ENCODE data around the gene S100A4.

Gene S100A4

DNA sequence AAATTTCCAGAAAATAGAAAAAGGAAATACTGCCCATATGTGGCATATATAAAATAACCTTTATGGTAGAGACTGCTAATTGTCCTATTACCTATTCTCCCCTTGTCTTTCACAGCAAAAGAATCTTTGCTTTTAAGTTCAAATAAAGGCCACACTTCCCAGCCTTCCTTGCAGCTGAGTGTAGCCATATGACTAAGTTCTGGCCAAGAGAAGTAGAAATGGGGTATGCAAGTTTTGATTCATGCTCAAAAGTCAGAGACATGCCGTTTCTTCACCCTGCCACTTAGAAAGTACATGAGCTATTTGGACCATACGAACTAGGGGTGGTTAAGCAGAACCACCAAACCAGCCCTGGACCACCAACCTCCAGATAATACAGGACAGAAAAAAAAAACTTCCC lies 38.4 kb upstream of the S100A4 start:
- TF ChIP-seq SIN3A (IDR thresholded peaks at IDR 0.05; ENCODE audit: borderline replicate concordance, insufficient read depth, low read length) = no peak
- no peak for TF ChIP-seq FOXP2 (optimal IDR thresholded peaks at IDR 0.05; ENCODE audit: borderline replicate concordance, extremely low read depth, extremely low read length, insufficient read depth)
- TF ChIP-seq, protein P1, sequence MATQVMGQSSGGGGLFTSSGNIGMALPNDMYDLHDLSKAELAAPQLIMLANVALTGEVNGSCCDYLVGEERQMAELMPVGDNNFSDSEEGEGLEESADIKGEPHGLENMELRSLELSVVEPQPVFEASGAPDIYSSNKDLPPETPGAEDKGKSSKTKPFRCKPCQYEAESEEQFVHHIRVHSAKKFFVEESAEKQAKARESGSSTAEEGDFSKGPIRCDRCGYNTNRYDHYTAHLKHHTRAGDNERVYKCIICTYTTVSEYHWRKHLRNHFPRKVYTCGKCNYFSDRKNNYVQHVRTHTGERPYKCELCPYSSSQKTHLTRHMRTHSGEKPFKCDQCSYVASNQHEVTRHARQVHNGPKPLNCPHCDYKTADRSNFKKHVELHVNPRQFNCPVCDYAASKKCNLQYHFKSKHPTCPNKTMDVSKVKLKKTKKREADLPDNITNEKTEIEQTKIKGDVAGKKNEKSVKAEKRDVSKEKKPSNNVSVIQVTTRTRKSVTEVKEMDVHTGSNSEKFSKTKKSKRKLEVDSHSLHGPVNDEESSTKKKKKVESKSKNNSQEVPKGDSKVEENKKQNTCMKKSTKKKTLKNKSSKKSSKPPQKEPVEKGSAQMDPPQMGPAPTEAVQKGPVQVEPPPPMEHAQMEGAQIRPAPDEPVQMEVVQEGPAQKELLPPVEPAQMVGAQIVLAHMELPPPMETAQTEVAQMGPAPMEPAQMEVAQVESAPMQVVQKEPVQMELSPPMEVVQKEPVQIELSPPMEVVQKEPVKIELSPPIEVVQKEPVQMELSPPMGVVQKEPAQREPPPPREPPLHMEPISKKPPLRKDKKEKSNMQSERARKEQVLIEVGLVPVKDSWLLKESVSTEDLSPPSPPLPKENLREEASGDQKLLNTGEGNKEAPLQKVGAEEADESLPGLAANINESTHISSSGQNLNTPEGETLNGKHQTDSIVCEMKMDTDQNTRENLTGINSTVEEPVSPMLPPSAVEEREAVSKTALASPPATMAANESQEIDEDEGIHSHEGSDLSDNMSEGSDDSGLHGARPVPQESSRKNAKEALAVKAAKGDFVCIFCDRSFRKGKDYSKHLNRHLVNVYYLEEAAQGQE (IDR thresholded peaks at IDR 0.05; ENCODE audit: insufficient read depth in 1 of 2, low read depth in 2 of 2, low read length in 2 of 2) = no peak
- TF ChIP-seq POLR2AphosphoS5 (IDR thresholded peaks at IDR 0.05; ENCODE audit: low read depth, low read length) = no peak
- TF ChIP-seq TAF1 (IDR thresholded peaks at IDR 0.05; ENCODE audit: borderline replicate concordance, insufficient read depth, low read length) = no peak

DNA sequence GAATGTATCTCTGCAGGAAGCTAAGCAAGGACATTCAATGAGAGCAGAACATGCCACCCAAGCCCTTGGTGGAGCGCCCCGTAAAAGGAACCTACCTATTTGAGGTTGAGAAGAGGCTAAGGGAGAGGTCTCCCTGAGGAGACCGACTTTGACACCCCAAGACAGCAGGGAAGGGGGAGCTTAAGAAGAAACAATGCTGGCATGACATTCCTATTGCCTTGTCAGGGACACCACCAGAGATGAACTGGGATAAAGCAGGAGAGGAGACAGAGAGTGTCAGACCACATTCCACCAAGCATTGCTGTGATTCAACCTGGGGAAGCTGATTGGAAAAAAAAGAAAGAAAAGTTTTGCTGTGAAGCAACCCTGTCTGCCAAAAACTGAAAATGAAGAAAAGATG lies 33.3 kb upstream of the S100A4 start:
- TF ChIP-seq POLR2AphosphoS5 (IDR thresholded peaks at IDR 0.05; ENCODE audit: low read depth, low read length) = no peak
- no peak for TF ChIP-seq SIN3A (IDR thresholded peaks at IDR 0.05; ENCODE audit: borderline replicate concordance, insufficient read depth, low read length)
- TF ChIP-seq, protein P1 (IDR thresholded peaks at IDR 0.05; ENCODE audit: insufficient read depth in 1 of 2, low read depth in 2 of 2, low read length in 2 of 2) = no peak
- TF ChIP-seq TAF1 (IDR thresholded peaks at IDR 0.05; ENCODE audit: borderline replicate concordance, insufficient read depth, low read length) = no peak
- TF ChIP-seq FOXP2 (optimal IDR thresholded peaks at IDR 0.05; ENCODE audit: borderline replicate concordance, extremely low read depth, extremely low read length, insufficient read depth) = no peak

DNA sequence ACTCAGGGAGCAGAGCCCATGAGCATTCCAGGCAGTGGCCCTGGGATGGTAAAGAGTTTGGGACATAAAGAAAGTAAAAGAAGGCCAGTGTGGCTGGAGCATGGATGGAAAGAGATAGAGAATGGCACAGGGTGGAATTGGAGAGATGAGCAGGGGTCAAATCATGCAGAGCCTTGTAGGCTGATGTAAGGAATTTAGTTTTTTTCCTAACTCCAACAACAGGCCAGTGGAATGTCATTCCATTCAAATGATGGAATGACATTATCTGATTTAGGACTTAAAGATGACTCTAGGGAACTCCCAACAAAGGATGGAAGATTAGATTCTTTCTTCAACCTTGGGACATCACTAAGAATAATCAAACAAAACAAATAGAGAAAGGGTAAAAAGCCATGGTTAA lies 32.9 kb upstream of the S100A4 start:
- TF ChIP-seq, protein P1 (IDR thresholded peaks at IDR 0.05; ENCODE audit: insufficient read depth in 1 of 2, low read depth in 2 of 2, low read length in 2 of 2) = no peak
- no peak for TF ChIP-seq SIN3A (IDR thresholded peaks at IDR 0.05; ENCODE audit: borderline replicate concordance, insufficient read depth, low read length)
- no peak for TF ChIP-seq POLR2AphosphoS5 (IDR thresholded peaks at IDR 0.05; ENCODE audit: low read depth, low read length)
- no peak for TF ChIP-seq FOXP2 (optimal IDR thresholded peaks at IDR 0.05; ENCODE audit: borderline replicate concordance, extremely low read depth, extremely low read length, insufficient read depth)
- no peak for TF ChIP-seq TAF1 (IDR thresholded peaks at IDR 0.05; ENCODE audit: borderline replicate concordance, insufficient read depth, low read length)

DNA sequence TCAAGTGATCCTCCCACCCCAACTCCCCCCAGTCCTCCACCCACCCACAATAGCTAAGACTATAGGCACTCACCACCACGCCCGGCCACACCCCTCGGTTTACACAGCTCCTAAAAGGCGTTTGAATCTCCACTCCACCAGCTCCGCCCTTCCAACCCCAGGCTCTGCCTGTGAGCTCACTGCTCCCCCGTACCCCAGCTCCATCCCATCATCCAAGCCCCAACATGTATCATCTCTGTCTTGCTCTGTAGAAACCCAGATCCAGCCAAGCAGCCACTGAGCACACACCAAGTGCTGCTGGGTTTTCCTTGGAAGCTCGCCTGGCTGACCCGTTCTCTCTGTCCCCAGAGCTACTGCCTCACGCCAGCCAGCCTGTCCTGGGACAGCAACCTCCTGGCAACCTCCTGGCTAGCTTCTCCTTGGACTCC lies 32.0 kb upstream of the S100A4 start:
- TF ChIP-seq FOXP2 (optimal IDR thresholded peaks at IDR 0.05; ENCODE audit: borderline replicate concordance, extremely low read depth, extremely low read length, insufficient read depth) = no peak
- TF ChIP-seq, protein P1 (IDR thresholded peaks at IDR 0.05; ENCODE audit: insufficient read depth in 1 of 2, low read depth in 2 of 2, low read length in 2 of 2) = no peak
- no peak for TF ChIP-seq TAF1 (IDR thresholded peaks at IDR 0.05; ENCODE audit: borderline replicate concordance, insufficient read depth, low read length)
- TF ChIP-seq SIN3A (IDR thresholded peaks at IDR 0.05; ENCODE audit: borderline replicate concordance, insufficient read depth, low read length) = no peak
- no peak for TF ChIP-seq POLR2AphosphoS5 (IDR thresholded peaks at IDR 0.05; ENCODE audit: low read depth, low read length)

DNA sequence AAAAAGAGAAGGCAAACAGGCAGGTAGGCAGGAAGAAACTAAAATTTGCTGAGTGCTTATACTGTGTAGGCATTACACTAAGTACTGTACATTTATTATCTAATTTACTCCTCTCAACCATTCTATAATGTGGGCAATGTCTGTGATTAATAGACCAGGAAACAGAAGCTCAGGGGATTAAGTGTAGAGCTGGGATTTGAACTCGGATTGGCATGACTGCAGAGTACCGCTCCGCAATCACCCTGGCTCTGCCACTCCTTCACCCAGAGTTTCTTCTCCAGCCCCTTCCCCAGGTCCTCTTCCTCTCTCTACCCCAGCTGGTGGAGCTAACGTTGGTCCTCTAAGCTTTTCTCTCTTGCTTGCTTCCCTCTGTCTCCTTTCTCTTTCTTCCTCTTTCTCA lies 31.5 kb upstream of the S100A4 start:
- TF ChIP-seq SIN3A (IDR thresholded peaks at IDR 0.05; ENCODE audit: borderline replicate concordance, insufficient read depth, low read length) = no peak
- TF ChIP-seq TAF1 (IDR thresholded peaks at IDR 0.05; ENCODE audit: borderline replicate concordance, insufficient read depth, low read length) = no peak
- no peak for TF ChIP-seq POLR2AphosphoS5 (IDR thresholded peaks at IDR 0.05; ENCODE audit: low read depth, low read length)
- TF ChIP-seq, protein P1 (IDR thresholded peaks at IDR 0.05; ENCODE audit: insufficient read depth in 1 of 2, low read depth in 2 of 2, low read length in 2 of 2) = no peak
